Sigmoid colon (tissue), 3 donors: ENCODE measurements around the gene SOX30.

ENCODE experiments used
- POLR2A ChIP-seq, 2 donors: fragments of 450-650 bp; IDR thresholded peaks; one replicate each; pipeline ENCODE4 v1.6.1; 2016; ENCODE audit warnings: antibody characterized with exemption in 2 of 2, mild to moderate bottlenecking in 2 of 2, moderate library complexity in 2 of 2
- TF ChIP-seq, protein P1 (sequence below), 4 experiments: fragments of 450-650 bp in 3 of 4; fragments of 200-600 bp in 1 of 4; IDR thresholded peaks; one replicate each; pipeline ENCODE4 v1.5.1; 2016 to 2019; ENCODE audit warnings: antibody characterized with exemption in 4 of 4, mild to moderate bottlenecking in 3 of 4, moderate library complexity in 2 of 4

DNA sequence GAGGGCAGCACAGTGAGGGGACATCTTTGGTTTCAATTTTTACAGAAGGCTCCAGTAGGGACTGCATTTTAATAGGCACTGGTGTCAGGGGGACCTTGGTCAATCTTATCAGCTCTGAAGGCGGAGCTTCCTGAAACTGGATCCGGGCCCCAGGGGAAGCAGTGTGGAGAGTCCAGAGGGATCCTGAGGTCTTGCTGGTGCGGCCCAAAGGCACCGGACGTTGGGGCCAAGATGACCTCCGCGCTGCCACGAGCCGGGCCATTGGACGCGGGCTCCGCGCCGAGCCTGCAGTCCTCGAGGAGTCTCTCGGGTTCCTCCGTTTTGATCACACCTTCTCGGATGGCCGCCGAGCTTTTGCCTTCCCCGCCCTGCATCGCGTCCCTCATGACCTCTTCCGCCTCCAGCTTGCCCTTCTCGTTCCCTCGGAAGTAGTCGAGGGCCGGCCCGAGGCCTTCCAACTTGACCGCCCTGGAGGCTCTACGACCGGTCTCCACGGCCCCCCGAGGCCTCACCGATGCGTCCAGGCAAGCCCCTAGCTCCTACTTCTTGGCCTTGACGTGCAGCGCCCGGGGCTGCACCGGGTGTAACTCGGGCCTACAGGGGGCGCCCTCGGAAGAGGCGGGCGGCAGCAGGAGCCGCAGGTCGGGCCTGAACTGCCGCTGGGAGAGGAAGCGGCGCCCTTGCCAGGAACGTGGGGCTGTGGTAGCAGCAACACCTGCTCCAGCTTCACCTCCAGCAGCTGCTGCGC lies 37.9 kb upstream of the SOX30 start:
- TF ChIP-seq, protein P1, sequence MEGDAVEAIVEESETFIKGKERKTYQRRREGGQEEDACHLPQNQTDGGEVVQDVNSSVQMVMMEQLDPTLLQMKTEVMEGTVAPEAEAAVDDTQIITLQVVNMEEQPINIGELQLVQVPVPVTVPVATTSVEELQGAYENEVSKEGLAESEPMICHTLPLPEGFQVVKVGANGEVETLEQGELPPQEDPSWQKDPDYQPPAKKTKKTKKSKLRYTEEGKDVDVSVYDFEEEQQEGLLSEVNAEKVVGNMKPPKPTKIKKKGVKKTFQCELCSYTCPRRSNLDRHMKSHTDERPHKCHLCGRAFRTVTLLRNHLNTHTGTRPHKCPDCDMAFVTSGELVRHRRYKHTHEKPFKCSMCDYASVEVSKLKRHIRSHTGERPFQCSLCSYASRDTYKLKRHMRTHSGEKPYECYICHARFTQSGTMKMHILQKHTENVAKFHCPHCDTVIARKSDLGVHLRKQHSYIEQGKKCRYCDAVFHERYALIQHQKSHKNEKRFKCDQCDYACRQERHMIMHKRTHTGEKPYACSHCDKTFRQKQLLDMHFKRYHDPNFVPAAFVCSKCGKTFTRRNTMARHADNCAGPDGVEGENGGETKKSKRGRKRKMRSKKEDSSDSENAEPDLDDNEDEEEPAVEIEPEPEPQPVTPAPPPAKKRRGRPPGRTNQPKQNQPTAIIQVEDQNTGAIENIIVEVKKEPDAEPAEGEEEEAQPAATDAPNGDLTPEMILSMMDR (IDR thresholded peaks at IDR 0.05), result peak in 1 of 4 experiments; percentile 26
- no peak for TF ChIP-seq POLR2A (IDR thresholded peaks at IDR 0.05)
